ENCODE results near the gene CTCF.

Gene CTCF

DNA sequence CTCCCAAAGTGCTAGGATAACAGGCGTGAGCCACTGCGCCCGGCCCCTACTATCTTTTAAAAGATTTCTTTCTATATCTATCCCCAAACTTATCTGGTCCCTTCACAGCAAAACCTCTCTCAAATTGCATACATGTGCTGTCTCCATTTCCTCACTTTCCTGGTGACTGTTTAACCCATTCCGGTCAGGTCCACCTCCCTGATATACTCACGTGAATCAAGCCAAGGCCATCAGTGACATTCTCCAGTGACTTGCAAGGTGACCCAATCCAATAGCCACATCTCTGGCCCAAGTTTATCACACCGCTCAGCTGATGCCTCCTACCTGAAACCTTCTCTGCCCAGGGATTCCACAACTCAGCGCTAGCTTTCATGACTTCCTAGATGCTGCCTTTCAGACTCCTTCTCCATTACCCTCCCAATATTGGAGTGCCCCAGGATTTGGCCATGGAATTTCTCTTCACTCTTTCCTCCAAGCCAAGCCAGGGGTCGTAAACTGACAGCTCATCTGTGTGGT is 1.4 kb upstream of the CTCF start:
- no peak for DNase-seq (ENCODE audit: low read depth in 2 of 2)
- H3K4me3 ChIP-seq (replicated peaks in 1 of 2; ENCODE audit: low read depth in 2 of 2, low read length in 2 of 2), result no peak overlapping the region
- TF ChIP-seq, protein P1, sequence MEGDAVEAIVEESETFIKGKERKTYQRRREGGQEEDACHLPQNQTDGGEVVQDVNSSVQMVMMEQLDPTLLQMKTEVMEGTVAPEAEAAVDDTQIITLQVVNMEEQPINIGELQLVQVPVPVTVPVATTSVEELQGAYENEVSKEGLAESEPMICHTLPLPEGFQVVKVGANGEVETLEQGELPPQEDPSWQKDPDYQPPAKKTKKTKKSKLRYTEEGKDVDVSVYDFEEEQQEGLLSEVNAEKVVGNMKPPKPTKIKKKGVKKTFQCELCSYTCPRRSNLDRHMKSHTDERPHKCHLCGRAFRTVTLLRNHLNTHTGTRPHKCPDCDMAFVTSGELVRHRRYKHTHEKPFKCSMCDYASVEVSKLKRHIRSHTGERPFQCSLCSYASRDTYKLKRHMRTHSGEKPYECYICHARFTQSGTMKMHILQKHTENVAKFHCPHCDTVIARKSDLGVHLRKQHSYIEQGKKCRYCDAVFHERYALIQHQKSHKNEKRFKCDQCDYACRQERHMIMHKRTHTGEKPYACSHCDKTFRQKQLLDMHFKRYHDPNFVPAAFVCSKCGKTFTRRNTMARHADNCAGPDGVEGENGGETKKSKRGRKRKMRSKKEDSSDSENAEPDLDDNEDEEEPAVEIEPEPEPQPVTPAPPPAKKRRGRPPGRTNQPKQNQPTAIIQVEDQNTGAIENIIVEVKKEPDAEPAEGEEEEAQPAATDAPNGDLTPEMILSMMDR (IDR thresholded peaks at IDR 0.05; ENCODE audit: low read depth, low read length), result no peak

DNA sequence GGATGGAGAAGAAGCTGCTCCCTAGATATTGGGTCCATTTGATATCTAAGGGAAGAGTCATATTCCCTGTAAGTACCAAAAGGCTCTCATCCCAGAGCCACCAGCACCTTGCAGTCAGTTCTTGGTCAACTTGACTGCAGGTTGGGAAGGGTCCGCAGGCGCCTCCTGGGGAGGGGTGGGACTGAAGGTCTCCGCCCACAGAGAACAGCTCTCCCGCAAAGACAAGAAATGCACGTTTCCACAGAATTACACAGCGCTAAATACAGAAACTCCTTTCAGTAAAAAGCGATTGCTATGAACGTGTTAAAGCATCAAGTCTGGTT is 864 bp upstream of the CTCF start:
- TF ChIP-seq, protein P1 (IDR thresholded peaks at IDR 0.05; ENCODE audit: low read depth, low read length), result no peak
- H3K4me3 ChIP-seq (replicated peaks in 1 of 2; ENCODE audit: low read depth in 2 of 2, low read length in 2 of 2), result peak overlapping the region; percentile 62 to 65
- no peak for DNase-seq (ENCODE audit: low read depth in 2 of 2)

DNA sequence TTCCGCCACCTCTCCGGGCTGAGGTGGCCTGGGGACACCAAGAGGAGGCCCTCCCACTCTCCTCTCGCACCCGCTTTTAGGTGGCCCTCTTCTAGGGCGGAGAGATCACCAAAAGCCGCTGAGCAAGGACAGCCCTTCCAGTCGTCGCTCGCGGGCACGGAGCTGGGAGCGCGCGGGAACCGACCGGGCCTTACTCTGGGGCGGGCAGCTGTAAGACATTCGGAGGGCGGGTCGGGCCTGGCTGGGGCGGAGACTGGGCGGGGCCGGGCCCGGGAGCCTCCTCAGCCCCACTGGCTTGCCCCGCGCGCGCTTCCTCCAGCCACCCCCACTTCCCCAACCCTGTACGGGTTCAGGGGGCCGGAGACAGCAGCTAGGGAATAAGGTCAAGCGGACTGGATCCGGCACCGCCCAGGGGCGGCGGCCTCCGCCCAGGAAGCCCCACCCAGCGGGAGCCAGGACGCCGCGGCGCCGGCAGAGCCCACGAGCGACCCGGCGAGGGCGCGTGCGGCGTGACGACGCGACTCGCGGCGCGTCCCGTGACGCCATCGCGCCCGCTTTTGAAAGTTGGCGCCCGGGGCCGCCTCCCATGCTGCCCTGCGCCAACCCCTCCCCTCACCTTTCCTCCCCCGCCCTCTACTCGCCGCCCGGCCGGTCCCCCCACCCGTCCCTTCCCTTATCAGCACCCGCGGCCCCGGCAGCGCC is 351 bp upstream of the CTCF start:
- DNase-seq (ENCODE audit: low read depth in 2 of 2), result peak; percentile 97 to 99
- peak overlapping the region; percentile 62 to 93 for H3K4me3 ChIP-seq (replicated peaks in 1 of 2; ENCODE audit: low read depth in 2 of 2, low read length in 2 of 2)
- TF ChIP-seq, protein P1 (IDR thresholded peaks at IDR 0.05; ENCODE audit: low read depth, low read length), result no peak

DNA sequence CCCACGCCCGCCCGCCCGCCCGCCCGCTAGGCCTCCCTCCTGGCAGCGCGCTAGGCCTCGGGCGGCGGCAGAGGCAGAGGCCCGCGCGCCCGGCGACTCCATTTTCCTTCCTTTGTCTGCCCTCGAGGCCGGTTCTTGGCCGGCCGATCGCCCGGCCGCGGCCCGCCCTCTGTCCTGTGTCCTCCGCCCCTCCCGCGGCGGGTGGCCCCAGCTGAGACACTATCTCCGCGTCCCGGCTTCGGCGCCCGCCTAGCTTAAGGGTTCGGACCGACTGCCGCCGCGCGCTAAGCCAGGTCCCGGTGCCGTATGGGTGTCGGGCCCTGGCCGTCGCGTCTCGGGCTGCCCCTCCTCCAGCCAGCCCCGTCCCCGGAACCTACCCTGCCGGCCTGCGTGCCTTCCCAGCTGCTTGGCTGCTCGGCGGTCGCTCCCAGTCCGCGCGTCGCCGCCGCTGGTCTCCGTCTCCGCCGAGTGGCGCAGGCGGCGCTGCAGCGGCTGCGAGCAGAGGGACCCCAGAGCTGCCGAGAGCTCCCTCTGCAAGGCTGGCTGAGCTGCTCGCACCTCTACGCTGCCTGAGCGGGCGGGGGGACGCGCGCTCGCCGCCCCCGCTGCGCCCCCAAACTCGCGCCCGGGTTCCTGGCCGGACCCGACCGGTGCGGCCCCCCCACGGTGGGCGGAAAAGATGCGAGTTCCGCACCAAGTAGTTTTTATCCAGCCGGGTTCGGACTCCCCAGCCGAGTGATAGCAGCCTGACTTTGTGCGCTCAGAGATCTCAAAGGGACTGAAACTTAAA is 787 bp downstream of the CTCF start:
- TF ChIP-seq, protein P1 (IDR thresholded peaks at IDR 0.05; ENCODE audit: low read depth, low read length), result no peak
- peak; percentile 51 to 59 for DNase-seq (ENCODE audit: low read depth in 2 of 2)
- H3K4me3 ChIP-seq (replicated peaks in 1 of 2; ENCODE audit: low read depth in 2 of 2, low read length in 2 of 2), result peak overlapping the region; percentile 71 to 93

DNA sequence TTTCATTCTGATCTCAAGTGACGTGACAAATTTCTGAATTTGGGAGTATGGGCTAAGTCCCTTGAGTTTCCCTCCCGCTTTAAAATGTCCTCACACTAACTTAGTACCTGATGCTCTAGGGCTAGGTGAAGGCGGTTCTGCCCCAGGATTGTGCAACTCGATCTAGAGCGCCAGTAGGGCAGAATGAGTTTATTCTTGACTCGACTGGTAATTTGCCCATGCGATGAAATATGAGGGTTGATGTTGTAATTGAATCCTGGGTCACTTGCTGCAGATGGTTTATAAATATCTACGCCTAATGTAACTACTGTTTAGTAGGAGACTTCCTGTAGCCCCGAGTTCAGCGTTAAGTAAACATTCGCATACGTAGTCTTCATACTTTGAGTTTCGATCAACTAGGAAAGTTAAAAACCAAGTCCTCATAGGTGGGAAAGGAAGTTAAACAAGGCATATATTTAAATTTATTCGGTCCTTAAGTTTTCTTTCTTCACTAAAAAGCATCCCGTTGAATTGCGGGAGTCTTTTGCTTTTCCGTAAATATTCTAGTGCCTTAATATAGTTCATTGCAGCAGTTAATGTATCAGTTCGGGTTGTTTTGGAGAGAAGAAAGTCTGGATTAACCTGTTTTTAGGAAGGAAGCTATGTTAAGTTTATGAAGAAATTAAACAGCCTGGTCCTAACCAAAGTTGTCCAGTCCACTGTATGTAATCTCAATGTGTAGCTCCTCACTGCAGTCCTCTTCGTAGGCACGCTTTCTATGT is 1.6 kb downstream of the CTCF start:
- peak; percentile 78 to 82 for DNase-seq (ENCODE audit: low read depth in 2 of 2)
- TF ChIP-seq, protein P1 (IDR thresholded peaks at IDR 0.05; ENCODE audit: low read depth, low read length), result no peak
- H3K4me3 ChIP-seq (replicated peaks in 1 of 2; ENCODE audit: low read depth in 2 of 2, low read length in 2 of 2), result peak overlapping the region; percentile 71 to 93

DNA sequence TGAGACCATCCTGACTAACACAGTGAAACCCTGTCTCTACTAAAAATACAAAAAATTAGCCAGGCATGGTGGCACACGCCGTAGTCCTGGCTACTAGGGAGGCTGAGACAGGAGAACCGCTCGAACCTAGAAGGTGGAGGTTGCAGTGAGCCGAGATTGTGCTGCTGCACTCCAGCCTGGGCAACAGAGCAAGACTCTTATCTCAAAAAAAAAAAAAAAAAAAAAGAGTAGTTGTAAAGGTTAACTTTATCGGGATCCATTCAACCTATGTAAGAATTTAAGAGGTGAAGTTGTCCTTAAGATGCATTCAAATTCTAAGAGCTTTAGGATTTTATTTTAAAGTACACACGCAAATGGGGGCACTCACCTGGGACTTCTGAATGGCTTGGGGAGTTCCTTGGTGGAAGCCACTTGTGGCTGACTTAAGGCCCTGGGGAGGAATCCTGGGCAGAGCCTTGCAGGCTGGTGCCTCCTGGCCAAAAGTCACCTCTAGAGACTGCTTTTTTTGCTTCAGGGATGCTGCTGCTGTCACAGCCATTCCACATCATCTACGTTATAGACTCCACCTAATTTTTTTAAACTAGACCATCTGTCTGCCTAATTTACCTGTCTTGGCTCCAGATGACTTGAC is 3.3 kb downstream of the CTCF start:
- no peak overlapping the region for H3K4me3 ChIP-seq (replicated peaks in 1 of 2; ENCODE audit: low read depth in 2 of 2, low read length in 2 of 2)
- TF ChIP-seq, protein P1 (IDR thresholded peaks at IDR 0.05; ENCODE audit: low read depth, low read length), result no peak

More for the DNA sequence above, 3.3 kb downstream of the CTCF start:
- no peak for DNase-seq (ENCODE audit: low read depth in 2 of 2)
